ENCODE measurements around the gene UST. TPM values are rescaled to one million over a fixed set of nuclear protein-coding genes. Genes with fewer than 3 reads are reported as not detected.

UST gene
- total RNA-seq, 1 experiment from 2014 or later, result 3.9 TPM

DNA sequence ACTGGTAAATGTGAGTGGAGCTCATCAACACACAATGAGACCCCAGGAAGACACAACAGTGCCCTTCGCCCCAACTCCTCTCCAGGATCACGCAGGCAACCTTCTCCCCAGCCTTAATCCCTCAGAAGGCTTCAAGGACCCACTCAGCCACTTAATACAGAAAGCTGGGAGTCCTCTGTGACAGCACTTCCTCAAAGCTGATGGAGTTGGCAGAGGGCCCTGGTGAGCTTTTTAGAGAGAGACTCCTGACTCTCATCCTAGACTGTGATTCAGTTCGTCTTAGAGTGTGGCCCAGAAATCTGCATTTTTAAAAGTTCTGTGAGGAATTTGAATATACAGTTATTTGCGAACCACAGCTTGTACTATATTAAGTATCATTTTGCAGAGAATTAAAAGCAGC lies 187.7 kb downstream of the UST start:
- no peak overlapping the region for H2AFZ ChIP-seq (ENCODE audit: low read length)
- H3K4me2 ChIP-seq (ENCODE audit: low read length), result no peak overlapping the region
- no peak for TF ChIP-seq CTCF (conservative IDR thresholded peaks at IDR 0.05; ENCODE audit: low read depth, low read length)
- no peak for TF ChIP-seq EZH2phosphoT487 (IDR thresholded peaks at IDR 0.05; ENCODE audit: borderline replicate concordance, low read length)
- no peak for TF ChIP-seq EZH2 (IDR thresholded peaks at IDR 0.05; ENCODE audit: low read length, unreplicated experiment)
- no peaks in the 10 kb centered on the region for H3K9me2 ChIP-seq (replicated peaks; ENCODE audit: low read length)
- ChIA-PET CTCF (no interaction called here), POLR2A (ENCODE audit: unreplicated experiment) (no interaction called here)
- H3K27ac ChIP-seq (ENCODE audit: low read length), result no peak overlapping the region
- H3K4me1 ChIP-seq (ENCODE audit: insufficient read depth, low read length), result peaks cover 11% of the 10 kb centered on the region
- DNase-seq (peak; percentile 5), ATAC-seq (no peak)
- H4K20me1 ChIP-seq (ENCODE audit: low read length), result no peaks in the 10 kb centered on the region
- H3K9me3 ChIP-seq (ENCODE audit: low read length), result no peaks in the 10 kb centered on the region
- intact Hi-C loops (cut with micrococcal nuclease), result no loop called here
- no peaks in the 10 kb centered on the region for H3F3A ChIP-seq (ENCODE audit: low read length, unreplicated experiment)
- BruUV-seq (replicated peaks), result no TSS peak
- H3K36me3 ChIP-seq (ENCODE audit: low read depth, low read length), result no peaks in the 10 kb centered on the region
- no peak overlapping the region for H3K4me3 ChIP-seq (ENCODE audit: low read length)
- H3K27me3 ChIP-seq (ENCODE audit: low read length), result no peaks in the 10 kb centered on the region
- H3K9ac ChIP-seq (ENCODE audit: low read length), result no peak overlapping the region
- H3K79me2 ChIP-seq (ENCODE audit: low read length), result no peaks in the 10 kb centered on the region

- intact Hi-C loops (cut with micrococcal nuclease), result no loop called here
- TF ChIP-seq EZH2 (IDR thresholded peaks at IDR 0.05; ENCODE audit: low read length, unreplicated experiment) (no peak), CTCF (conservative IDR thresholded peaks at IDR 0.05; ENCODE audit: low read depth, low read length) (no peak), EZH2phosphoT487 (IDR thresholded peaks at IDR 0.05; ENCODE audit: borderline replicate concordance, low read length) (no peak)
Observed at GRCh38 chr6:148934961-148935360, 188.1 kb downstream of the UST start.

DNA sequence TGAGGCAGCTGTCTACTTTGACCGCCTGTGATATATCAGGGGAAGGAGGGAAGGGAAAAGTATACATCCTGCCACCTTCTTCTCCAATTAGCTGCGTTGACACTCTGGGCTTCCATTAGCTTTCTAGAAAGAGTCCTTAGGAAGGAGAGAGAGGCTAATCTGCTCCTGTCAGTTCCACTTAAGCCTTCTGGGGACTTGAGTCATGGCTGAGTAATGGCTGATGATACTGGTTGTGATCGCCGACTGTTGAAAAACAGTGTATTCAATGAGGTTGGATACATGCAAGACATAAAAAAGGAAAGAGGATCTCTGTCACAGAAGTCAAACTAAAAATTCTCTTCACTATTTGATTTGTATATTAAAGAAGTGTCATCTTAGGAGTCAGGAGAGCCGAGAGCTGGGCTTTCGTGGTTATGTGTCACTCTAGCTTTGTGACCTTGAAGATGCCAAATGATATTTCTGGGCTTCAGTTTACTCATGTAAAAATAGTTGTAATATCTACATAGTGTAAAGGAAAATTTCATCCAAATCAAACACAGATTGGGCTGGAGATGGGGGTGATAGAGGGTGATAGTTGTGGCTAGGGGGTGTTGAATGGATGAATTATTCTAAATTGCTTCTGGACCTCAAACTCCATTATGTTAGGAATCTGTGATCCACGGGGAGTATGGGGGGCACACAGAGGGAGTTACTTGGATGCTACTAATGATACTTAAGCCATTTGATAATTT lies 189.0 kb downstream of the UST start:
- Histone ChIP-seq H3K4me3 (ENCODE audit: low read length) (no peak overlapping the region), H3K27me3 (ENCODE audit: low read length) (no peaks in the 10 kb centered on the region), H3K79me2 (ENCODE audit: low read length) (no peaks in the 10 kb centered on the region), H3K36me3 (ENCODE audit: low read depth, low read length) (no peaks in the 10 kb centered on the region), H3K9me3 (ENCODE audit: low read length) (no peaks in the 10 kb centered on the region), H3K27ac (ENCODE audit: low read length) (peak overlapping the region; percentile 42; the same call in 1 of the 2 replicates), H3K4me2 (ENCODE audit: low read length) (peak overlapping the region; percentile 43), H2AFZ (ENCODE audit: low read length) (no peak overlapping the region), H3K4me1 (ENCODE audit: insufficient read depth, low read length) (peaks cover 11% of the 10 kb centered on the region), H4K20me1 (ENCODE audit: low read length) (no peaks in the 10 kb centered on the region), H3K9me2 (replicated peaks; ENCODE audit: low read length) (no peaks in the 10 kb centered on the region), H3K9ac (ENCODE audit: low read length) (no peak overlapping the region), H3F3A (ENCODE audit: low read length, unreplicated experiment) (no peaks in the 10 kb centered on the region)
- intact Hi-C loops (cut with micrococcal nuclease), result no loop called here
- peak; percentile 80 for DNase-seq
- ChIA-PET CTCF (interaction anchor here (0.6 kb wide), 1 partner anchor 376 kb away, joined by 3 read pairs; no protein-coding TSS in a partner anchor), POLR2A (ENCODE audit: unreplicated experiment) (no interaction called here)
- TF ChIP-seq CTCF (conservative IDR thresholded peaks at IDR 0.05; ENCODE audit: low read depth, low read length), result no peak
- no peak for TF ChIP-seq EZH2phosphoT487 (IDR thresholded peaks at IDR 0.05; ENCODE audit: borderline replicate concordance, low read length)
- no peak for TF ChIP-seq EZH2 (IDR thresholded peaks at IDR 0.05; ENCODE audit: low read length, unreplicated experiment)
- no TSS peak for BruUV-seq (replicated peaks)
- ATAC-seq, result peak; percentile 92

More at GRCh38 chr6:148934961-148935360, 188.1 kb downstream of the UST start:
- no peaks in the 10 kb centered on the region for H4K20me1 ChIP-seq (ENCODE audit: low read length)
- no peak overlapping the region for H3K4me3 ChIP-seq (ENCODE audit: low read length)
- H3K27me3 ChIP-seq (ENCODE audit: low read length), result no peaks in the 10 kb centered on the region
- H3K9ac ChIP-seq (ENCODE audit: low read length), result no peak overlapping the region
- H3K9me2 ChIP-seq (replicated peaks; ENCODE audit: low read length), result no peaks in the 10 kb centered on the region
- H2AFZ ChIP-seq (ENCODE audit: low read length), result no peak overlapping the region
- no peaks in the 10 kb centered on the region for H3K79me2 ChIP-seq (ENCODE audit: low read length)
- no peak overlapping the region for H3K4me2 ChIP-seq (ENCODE audit: low read length)
- H3K27ac ChIP-seq (ENCODE audit: low read length), result no peak overlapping the region
- no peak for DNase-seq
- H3F3A ChIP-seq (ENCODE audit: low read length, unreplicated experiment), result no peaks in the 10 kb centered on the region
- BruUV-seq (replicated peaks), result no TSS peak
- H3K36me3 ChIP-seq (ENCODE audit: low read depth, low read length), result no peaks in the 10 kb centered on the region
- no peaks in the 10 kb centered on the region for H3K9me3 ChIP-seq (ENCODE audit: low read length)
- CTCF ChIA-PET, result interaction anchor here (0.6 kb wide), 1 partner anchor 375 kb away, joined by 3 read pairs; no protein-coding TSS in a partner anchor
- peaks cover 11% of the 10 kb centered on the region for H3K4me1 ChIP-seq (ENCODE audit: insufficient read depth, low read length)
- ATAC-seq, result no peak
- POLR2A ChIA-PET (ENCODE audit: unreplicated experiment), result no interaction called here
